ENCODE results near the gene ACTL6A.
"Not testable (repeated sequence)": the region's sequence is repeated elsewhere in the genome, so short reads cannot be mapped to it uniquely, and the experiment has no call there.

ACTL6A gene

GRCh38 chr3:179562591-179563270, at the start of gene ACTL6A:
ACTL6A (plus strand) TSS chr3:179562926; CDS start chr3:179563093, 167 bp downstream.
- peak; percentile 96 for DNase-seq (ENCODE audit: low spot score)

- no peak for DNase-seq (ENCODE audit: low spot score)
Observed at GRCh38 chr3:179513862-179514261, 48.9 kb upstream of the ACTL6A start.

- not testable (repeated sequence) for DNase-seq (ENCODE audit: low spot score)
Observed at GRCh38 chr3:179516461-179517251, 46.1 kb upstream of the ACTL6A start.

GRCh38 chr3:179526482-179526881, 36.2 kb upstream of the ACTL6A start:
- no peak for DNase-seq (ENCODE audit: low spot score)

- DNase-seq (ENCODE audit: low spot score) = no peak
Observed at GRCh38 chr3:179526989-179527391, 35.7 kb upstream of the ACTL6A start.

GRCh38 chr3:179528772-179529171, 34.0 kb upstream of the ACTL6A start:
- DNase-seq (ENCODE audit: low spot score) = no peak

GRCh38 chr3:179531576-179531975, 31.1 kb upstream of the ACTL6A start:
- DNase-seq (ENCODE audit: low spot score) = no peak

GRCh38 chr3:179533274-179533673, 29.5 kb upstream of the ACTL6A start:
- DNase-seq (ENCODE audit: low spot score) = no peak

- no peak for DNase-seq (ENCODE audit: low spot score)
Observed at GRCh38 chr3:179536256-179536655, 26.5 kb upstream of the ACTL6A start.

GRCh38 chr3:179541094-179541493, 21.6 kb upstream of the ACTL6A start:
- no peak for DNase-seq (ENCODE audit: low spot score)

GRCh38 chr3:179541596-179541995, 21.1 kb upstream of the ACTL6A start:
- no peak for DNase-seq (ENCODE audit: low spot score)

- DNase-seq (ENCODE audit: low spot score) = no peak
Observed at GRCh38 chr3:179542375-179542774, 20.4 kb upstream of the ACTL6A start.

- DNase-seq (ENCODE audit: low spot score) = no peak
Observed at GRCh38 chr3:179544981-179545645, 17.6 kb upstream of the ACTL6A start.

GRCh38 chr3:179546814-179547241, 15.9 kb upstream of the ACTL6A start:
- DNase-seq (ENCODE audit: low spot score) = no peak

- no peak for DNase-seq (ENCODE audit: low spot score)
Observed at GRCh38 chr3:179551349-179552105, 11.2 kb upstream of the ACTL6A start.

- peak; percentile 52 for DNase-seq (ENCODE audit: low spot score)
Observed at GRCh38 chr3:179558742-179559364, 3.9 kb upstream of the ACTL6A start.

GRCh38 chr3:179560791-179561190, 1.9 kb upstream of the ACTL6A start:
- DNase-seq (ENCODE audit: low spot score) = no peak

- peak; percentile 43 for DNase-seq (ENCODE audit: low spot score)
Observed at GRCh38 chr3:179563271-179563783, 601 bp downstream of the ACTL6A start.

GRCh38 chr3:179565496-179565895, 2.8 kb downstream of the ACTL6A start:
- no peak for DNase-seq (ENCODE audit: low spot score)

GRCh38 chr3:179580992-179581391, 18.3 kb downstream of the ACTL6A start:
- no peak for DNase-seq (ENCODE audit: low spot score)

GRCh38 chr3:179589143-179589542, 26.4 kb downstream of the ACTL6A start:
- DNase-seq (ENCODE audit: low spot score) = no peak

Data from HuH-7.5 (cell line).